Amygdala (tissue), 56 donors: ENCODE data around the gene AFF2.
A peak's percentile ranks its signal among the peaks of the same experiment; 100 is the strongest.

Experiments
- DNase-seq, 56 donors: peaks; one replicate each; lab custom pipeline; 2025; lab: John Stamatoyannopoulos, UW

The AFF2 gene

GRCh38 chrX:148979786-148980185 lies 479.4 kb downstream of the AFF2 start:
- no peak for DNase-seq

- DNase-seq, result no peak
These were observed 483.8 kb downstream of the AFF2 start for GRCh38 chrX:148984238-148984637.

DNA sequence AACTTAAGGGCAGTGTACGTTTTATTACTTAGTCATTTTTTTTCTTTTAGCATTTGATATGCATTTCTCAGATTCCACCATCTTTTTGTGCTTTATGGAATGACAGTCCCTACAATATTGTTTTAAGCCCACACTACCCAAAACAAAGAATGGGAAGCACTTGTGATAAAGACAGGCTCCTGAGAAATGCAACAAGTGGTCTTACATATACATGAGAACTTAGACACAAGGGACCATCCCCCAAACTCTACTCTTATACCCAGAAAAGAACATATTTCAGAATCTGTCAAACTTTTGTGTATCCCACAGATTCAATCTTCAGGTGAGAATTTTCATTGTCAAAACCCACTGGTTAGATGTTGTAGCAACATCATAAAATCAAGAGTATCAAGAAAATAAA lies 491.1 kb downstream of the AFF2 start:
- no peak for DNase-seq

- no peak for DNase-seq
These were observed 495.2 kb downstream of the AFF2 start for GRCh38 chrX:148995661-148996060.

DNA sequence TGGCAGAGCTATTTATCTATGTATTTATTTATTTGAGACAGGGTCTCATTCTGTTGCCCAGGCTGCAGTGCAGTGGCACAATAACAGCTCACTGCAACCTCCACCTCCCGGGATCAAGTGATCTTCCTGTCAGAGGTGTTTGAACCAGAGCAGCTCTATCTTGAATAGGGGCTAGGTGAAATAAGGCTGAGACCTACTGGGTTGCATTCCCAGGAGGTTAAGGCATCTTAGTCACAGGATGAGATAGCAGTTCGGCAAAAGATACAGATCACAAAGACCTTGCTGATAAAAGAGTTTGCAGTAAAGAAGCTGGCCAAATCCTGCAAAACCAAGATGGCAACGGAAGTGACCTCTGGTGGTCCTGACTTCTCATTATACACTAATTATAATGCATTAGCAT lies 501.9 kb downstream of the AFF2 start:
- no peak for DNase-seq

- DNase-seq, result no peak
These were observed 503.6 kb downstream of the AFF2 start for GRCh38 chrX:149003863-149004660.

- no peak for DNase-seq
These were observed 504.5 kb downstream of the AFF2 start for GRCh38 chrX:149004936-149005335.

DNA sequence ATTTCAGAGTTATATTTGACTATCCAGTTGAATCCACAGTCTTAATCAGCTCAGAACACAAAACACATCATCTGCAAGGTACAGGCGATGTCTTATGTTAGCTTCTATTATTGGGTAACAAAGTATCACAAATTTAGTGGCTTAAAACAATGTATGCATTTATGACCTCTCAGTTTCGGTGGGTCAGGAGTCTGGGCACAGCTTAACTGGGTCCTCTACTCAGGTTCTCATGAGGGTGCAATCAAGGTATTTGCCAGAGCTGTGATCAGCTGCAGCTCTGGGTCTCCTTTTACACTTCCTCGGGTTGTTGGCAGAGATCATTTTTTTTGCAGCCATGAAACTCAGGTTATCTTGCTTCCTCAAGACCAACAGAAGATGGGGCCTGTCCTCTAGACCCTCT lies 505.8 kb downstream of the AFF2 start:
- no peak for DNase-seq

DNA sequence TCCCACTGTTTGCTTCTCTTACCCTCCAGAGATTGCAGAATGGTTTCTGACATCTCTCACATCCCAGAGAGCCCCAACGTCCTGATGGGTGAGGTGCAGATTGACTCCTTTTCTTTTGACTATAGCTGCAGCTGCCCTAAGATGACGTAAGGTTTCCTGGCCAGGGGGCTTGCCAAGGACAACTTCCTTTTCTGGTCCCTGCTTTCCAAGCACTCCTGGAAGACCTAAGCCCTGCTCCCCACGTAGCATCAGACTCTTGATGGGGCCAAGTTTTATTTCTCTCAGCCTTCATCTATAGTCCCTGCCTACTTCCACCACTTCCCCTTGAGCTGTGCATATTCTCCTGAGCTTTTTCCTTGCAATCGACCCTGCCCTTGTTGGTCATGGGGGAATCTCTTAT lies 507.0 kb downstream of the AFF2 start:
- no peak for DNase-seq

DNA sequence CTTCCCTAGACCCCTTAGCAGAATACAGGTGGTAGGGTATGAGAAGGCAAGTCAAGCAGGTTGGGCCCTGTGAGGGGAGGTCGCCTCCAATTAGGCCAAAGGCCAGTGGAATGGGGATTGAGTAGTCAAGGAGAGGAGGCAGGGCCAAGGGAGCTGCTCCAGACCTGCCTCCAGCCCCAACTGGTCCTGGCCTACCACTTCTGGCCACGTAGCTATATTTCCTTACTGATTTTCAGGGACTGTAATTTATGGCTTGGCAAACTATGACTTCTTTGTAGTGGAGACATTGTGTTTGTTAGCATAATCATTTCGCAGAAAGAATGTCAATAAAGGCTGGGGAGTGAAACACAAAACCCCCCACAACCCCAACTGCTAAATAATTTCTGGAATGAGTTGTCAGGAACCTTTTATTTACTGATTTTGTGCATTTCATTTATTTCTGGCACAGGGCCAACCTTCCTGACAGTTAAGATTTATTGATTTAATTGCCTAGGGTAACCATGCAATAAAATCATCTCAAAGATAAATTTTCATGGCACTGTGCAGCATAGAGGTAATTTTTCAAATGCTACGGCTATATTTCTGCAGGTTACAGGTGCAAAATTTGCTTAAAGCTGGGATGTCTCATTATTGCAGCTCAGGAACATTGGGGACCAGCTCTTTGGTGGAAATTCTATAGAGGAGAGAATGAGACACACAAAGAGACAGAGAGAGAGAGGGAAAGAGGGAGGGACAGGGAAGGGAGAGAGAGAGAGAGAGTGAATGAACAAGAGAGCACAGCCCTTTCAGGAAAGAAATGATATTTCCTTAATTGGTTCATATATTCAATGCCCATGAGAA lies 509.8 kb downstream of the AFF2 start:
- DNase-seq, result no peak

GRCh38 chrX:149010853-149011224 lies 510.4 kb downstream of the AFF2 start:
- DNase-seq, result no peak

GRCh38 chrX:149013081-149013480 lies 512.7 kb downstream of the AFF2 start:
- no peak for DNase-seq

DNA sequence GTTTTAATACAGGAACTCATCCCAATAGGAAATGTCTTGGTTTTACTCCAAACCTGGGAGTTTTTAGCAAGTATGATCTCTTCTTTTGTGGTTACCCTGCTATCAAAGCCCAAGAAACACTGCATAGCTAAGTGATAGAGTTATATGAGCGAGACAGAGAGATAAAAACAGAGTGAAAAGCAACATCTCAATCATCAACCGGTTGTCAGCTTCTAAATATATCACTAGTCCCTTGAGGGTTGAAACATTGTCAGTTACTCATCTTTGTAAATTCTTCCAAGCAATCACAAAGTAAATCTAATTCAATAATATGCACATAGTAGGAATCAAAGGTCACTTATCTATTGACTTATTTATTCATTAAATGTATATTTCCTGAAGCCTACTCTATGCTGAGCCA lies 520.7 kb downstream of the AFF2 start:
- DNase-seq, result no peak

GRCh38 chrX:149022485-149022884 lies 522.1 kb downstream of the AFF2 start:
- DNase-seq, result no peak

DNA sequence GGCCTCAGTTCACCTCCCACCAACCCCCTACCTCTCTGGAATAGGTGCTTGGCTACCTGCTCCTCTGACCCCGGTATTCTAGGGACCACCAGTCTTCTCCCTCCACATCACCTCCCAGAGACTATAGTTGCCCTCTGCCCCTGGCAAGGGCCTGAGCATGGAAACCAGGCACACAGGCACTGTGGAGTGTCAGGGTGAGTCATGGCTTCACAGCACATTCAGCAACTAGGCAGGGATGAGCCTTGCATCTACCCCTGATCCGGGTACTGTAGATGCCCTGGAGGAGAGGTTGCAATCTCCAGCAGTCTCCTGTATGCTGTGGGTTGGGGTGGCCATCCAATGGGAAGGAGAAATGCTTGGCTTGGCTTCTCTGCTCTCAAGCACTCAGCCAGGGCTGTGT lies 532.0 kb downstream of the AFF2 start:
- no peak for DNase-seq

DNA sequence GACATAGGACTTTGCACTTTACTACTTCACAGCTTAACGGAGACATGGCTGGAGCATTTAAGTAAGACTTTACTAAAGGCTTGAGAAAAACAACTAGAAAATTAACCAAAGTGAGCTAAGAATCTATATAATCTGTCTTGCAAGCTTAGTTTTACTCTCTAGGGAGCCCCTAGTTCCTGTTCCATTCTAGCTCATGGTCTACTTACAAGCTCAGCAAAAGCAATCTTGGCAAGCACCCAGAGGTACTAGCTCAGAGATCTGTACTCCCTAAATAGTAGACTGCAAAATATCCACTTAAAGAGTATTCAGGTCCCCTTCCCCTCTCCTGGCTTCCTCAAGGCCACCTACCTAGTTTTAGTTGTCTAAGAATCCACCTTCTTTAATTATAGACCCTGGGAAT lies 535.7 kb downstream of the AFF2 start:
- DNase-seq, result peak in 2 of 56 donors; percentile 0

GRCh38 chrX:149037281-149037870 lies 537.0 kb downstream of the AFF2 start:
- DNase-seq, result no peak

DNA sequence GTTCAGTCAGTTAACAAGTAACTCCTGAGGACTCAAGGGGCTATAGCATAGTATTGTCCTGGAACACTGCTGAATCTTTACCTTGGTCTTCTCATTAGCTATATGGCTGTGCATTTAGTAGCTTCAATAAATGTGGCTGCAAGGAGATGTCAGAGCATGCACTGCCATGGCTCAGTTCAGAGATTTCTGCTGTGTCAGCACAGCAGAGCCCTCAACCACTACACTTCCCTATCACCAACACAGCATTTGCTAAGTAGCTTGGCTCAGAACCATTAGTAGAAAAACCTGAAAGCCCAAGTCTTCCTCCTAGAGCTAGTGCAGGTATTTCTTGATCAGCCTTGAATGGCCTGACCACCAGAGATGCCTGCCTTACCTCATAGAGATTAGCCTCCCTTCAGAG lies 538.6 kb downstream of the AFF2 start:
- no peak for DNase-seq

DNA sequence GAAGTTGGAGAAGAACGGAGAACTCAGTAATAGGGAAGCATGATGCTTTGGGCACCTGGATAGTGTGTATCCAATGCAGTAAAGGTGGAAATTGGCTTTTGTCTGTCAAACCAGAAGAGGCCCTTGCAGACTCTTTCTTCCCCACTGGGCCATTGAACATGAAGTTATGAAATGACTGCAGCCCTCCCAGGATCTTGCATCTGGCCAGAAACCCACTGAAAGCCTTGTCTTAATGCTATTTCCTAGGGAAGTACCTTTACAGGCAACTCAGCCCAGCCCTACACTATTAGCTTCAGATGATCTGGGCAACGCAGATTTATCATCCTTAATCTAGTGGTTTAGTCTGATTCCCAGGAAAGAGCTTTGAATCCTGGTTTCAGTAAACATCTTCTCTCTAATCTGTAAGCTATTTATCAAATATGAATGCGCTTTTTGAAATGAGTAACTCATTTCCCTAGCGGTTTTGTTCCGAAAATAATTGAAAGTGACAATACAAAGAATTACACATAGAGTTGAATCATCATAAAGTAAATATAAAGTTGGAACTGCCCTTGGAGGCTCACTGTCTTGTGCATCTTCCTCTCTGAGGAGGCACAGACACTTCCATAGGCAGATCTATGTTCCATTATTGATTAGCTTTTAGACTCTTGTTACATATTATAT lies 540.6 kb downstream of the AFF2 start:
- DNase-seq, result no peak

GRCh38 chrX:149043401-149043800 lies 543.0 kb downstream of the AFF2 start:
- DNase-seq, result no peak

DNA sequence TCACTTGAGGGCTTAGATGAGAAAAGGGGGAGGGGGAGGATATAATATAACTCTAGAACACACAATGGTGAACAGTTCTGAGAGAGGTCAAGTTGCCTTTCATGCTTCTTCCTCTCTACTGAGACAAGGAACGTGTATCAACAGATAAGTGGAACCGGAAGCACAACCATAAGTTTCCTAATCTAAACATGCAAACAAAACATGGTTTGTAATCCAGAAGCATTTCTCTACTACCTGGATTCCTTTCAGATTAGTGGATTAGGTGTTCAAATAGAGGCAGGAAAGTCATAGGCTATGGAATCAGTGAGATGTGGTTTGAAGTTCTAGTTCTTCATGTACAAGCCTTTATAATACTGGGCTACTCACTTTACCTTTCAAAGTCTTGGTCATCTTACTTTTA lies 544.1 kb downstream of the AFF2 start:
- no peak for DNase-seq
